AG09319 (cell line): ENCODE results near the gene NGEF.

Source experiments
- DNase-seq: peaks from one replicate; pipeline ENCODE4 v3.0.0-alpha.2; 2010; ENCODE audit warnings: low read depth; ENCODE audit errors: extremely low read depth
- CTCF ChIP-seq: IDR thresholded peaks from 2 replicates; pipeline ENCODE4 v1.5.1; 2011; ENCODE audit warnings: low read depth, mild to moderate bottlenecking, inconsistent platforms, low read length, moderate library complexity

Gene NGEF

GRCh38 chr2:233009661-233010060 lies 3.4 kb downstream of the NGEF start:
- DNase-seq, result no peak
- TF ChIP-seq CTCF, result no peak

GRCh38 chr2:233007739-233008138 lies 5.3 kb downstream of the NGEF start:
- TF ChIP-seq CTCF, result no peak
- DNase-seq, result no peak

GRCh38 chr2:233007270-233007669 lies 5.8 kb downstream of the NGEF start:
- no peak for DNase-seq
- no peak for TF ChIP-seq CTCF

GRCh38 chr2:233006648-233007047 lies 6.4 kb downstream of the NGEF start:
- no peak for DNase-seq
- no peak for TF ChIP-seq CTCF

- TF ChIP-seq CTCF, result no peak
These were observed 8.0 kb downstream of the NGEF start for GRCh38 chr2:233005096-233005495.

GRCh38 chr2:233003658-233004555 lies 9.1 kb downstream of the NGEF start:
- TF ChIP-seq CTCF, result no peak
- no peak for DNase-seq

More at GRCh38 chr2:233005096-233005495, 8.0 kb downstream of the NGEF start:
- no peak for DNase-seq

GRCh38 chr2:233002829-233003657 lies 10.0 kb downstream of the NGEF start:
- TF ChIP-seq CTCF, result no peak
- DNase-seq, result no peak
